DOHH2 (cell line): ENCODE data around the gene IRAG1.

Experiments used
- CTCF ChIP-seq: fragments of 200-600 bp; sonication (generic); IDR thresholded peaks from one replicate; pipeline ENCODE4 v1.5.1; 2014; ENCODE audit warnings: antibody characterized with exemption, mild to moderate bottlenecking, low read depth, low read length; ENCODE audit not compliant: poor library complexity, severe bottlenecking
- EZH2phosphoT487 ChIP-seq: fragments of 200-600 bp; sonication (generic); IDR thresholded peaks from 2 replicates; pipeline ENCODE4 v1.6.1; 2017; ENCODE audit warnings: borderline replicate concordance, mild to moderate bottlenecking, antibody characterized with exemption, low read length, moderate library complexity, mixed read lengths

- no peak for TF ChIP-seq CTCF
- TF ChIP-seq EZH2phosphoT487: no peak
Measured at GRCh38 chr11:10728154-10728553, 34.6 kb upstream of the IRAG1 start.
